Activated CD8-positive, alpha-beta memory T cell treated with anti-CD3 and anti-CD28 coated beads, Interleukin-2, amount 50 U/mL, for 1 hour (primary cell): ENCODE measurements around the gene GRAMD4.

Experiments
- DNase-seq: peaks from one replicate; pipeline ENCODE4 v3.0.0-alpha.2; 2020; ENCODE audit errors: extremely low read depth

The GRAMD4 gene

DNA sequence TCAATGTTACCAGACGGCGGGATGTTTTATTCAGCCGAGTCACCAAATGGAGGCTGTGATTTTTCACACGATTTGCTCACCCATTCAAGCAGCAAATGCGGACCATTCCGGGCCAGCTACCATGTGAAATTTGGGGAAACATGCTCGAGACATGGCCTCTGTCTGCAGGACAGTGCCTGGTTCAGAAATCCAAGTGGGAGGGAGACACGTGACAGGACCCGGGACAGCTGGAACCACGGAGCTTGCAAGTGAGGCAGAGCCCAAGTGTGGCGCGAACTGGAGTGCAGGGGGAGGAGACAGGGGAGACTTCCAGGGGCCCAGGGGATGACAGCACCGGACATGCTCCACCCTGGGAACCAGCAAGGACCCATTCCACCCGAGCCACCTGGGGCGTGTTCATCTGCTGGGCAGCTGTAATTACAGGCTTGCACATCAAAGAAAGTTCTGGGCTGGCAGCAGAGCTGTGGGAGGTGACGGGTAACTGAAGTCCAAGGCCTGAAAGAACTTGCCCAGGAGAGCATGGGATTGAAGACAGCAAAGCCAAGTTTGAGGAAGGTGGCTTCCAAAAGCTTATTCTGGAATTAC lies 101.4 kb downstream of the GRAMD4 start:
- no peak for DNase-seq

DNA sequence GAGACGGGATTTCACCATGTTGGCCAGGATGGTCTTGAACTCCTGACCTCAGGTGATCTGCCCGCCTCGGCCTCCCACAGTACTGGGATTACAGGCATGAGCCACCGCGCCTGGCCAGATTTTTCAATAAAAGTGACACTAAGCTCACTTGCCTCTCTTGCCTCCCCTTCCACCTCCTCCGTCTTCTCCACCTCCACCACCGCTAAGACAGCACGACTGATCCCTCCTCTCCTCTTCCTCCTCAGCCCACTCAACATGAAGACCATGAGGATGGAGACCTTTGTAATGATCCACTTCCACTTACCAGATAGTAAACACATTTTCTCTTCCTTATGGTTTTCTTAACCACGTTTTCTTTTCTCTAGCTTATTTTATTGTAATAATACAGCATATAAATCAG lies 103.7 kb downstream of the GRAMD4 start:
- no peak for DNase-seq

DNA sequence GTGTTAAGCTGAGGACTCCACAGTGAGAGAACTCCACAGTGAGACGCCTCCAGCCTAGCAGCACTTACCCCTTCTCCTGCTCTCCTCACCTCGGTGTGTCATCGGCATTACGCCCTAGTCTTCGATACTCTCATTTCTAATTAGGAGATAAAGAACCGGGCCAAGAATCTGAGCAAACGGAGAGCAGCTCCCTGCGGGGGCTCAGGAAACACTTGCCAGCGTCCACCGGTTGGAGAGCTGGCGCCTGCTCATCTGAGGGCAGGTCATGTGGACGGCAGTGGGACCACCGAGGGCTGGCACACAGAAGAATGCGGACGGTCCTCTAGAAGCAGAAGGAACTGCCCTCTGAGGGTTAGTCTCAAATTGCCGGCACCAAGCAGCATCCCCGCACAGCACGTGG lies 104.9 kb downstream of the GRAMD4 start:
- no peak for DNase-seq

GRCh38 chr22:46726066-46726985 lies 106.1 kb downstream of the GRAMD4 start:
- no peak for DNase-seq

DNA sequence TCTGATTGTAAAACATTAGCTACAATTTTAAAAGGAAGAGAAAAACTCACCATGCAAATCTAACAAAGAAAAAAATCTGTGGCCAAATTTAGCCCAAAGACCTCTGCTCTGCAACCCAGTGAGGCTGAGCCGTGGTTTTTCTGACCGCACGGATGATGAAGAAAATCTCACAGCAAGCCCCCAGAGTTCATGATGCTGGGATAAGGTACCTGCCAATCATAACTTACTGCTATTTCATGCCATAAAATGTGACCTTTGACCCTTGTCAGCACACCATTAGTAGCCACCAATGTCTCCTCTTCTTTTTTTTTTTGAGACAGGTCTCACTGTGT lies 106.8 kb downstream of the GRAMD4 start:
- DNase-seq: no peak

DNA sequence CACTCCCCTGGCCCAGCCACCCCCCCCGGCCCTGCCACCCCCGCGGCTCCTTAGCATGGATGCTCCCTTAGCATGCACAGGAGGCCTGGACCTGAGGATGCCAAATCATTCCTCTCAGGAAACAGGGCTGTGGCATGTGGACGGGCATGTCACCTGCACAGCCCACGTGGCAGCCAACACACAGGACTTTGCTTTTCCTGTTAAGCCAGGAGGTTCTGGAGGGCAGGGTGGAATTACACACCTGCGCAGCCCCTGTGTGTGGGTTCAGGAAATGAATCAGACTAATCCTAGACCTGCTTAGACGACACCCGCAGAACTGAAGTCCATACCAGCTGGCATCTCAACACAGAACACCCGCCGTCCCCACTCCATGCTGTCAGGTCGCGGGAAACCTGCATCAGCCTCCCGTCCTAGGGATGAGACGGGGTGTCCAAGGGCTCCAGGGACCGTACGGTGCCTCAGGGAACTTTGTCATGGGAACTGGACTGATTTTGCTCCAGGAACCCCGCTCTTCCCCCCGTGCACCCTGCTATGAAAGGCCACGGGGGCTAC lies 107.7 kb downstream of the GRAMD4 start:
- DNase-seq: no peak

GRCh38 chr22:46728470-46728869 lies 108.3 kb downstream of the GRAMD4 start:
- DNase-seq: no peak
